ENCODE measurements around the gene DYNLT2B.

DNA sequence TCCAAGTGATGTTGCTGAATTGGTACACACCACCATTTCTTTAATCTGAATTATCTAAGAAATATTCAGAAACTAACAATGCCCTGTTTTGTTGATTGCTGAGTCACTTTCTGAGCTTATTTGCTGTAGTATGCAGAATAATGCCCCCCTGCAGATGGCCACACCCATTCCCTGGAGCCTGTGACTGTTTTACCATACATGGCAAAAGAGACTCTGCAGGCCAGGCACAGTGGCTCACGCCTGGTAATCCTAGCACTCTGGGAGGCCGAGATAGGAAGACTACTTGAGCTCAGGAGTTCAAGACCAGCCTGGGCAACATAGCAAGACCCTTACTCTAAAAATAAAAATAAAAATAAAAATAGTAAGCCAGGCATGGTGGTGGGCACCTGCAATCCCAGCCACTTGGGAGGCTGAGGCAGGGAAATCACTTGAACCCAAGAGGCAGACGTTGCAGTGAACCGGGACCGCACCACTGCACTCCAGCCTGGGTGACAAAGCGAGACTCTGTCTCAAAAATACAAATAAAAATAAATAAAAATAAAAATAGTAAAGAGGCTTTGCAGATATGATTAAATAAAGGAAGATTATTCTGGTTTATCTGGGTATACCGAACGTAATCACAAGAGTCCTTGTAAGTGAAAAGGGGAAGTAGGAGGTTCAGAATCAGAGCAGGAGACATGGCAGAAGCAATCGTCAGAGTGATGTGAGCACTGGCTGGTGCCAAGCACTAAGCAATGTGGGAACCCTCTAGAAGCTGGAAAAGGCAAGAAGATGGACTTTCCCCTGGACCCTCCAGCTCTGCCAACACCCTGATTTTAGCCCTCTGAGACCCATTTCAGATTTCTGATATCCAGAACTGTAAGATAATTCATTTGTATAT lies 49.5 kb downstream of the DYNLT2B start:
- TF ChIP-seq CTCF (IDR thresholded peaks at IDR 0.05) (no peak), POLR2A (IDR thresholded peaks at IDR 0.05) (no peak)
